B cell (primary cell): ENCODE measurements around the gene PLEKHA7.

Experiments used
- EZH2 ChIP-seq: IDR thresholded peaks from 2 replicates; pipeline ENCODE4 v1.6.1; 2012; ENCODE audit warnings: borderline replicate concordance, low read depth, mild to moderate bottlenecking, moderate library complexity, low read length; ENCODE audit not compliant: insufficient read depth, poor library complexity, severe bottlenecking
- TF ChIP-seq, protein P1 (sequence below): fragments of 200-600 bp; IDR thresholded peaks from one replicate; pipeline ENCODE4 v1.8.0; 2022; ENCODE audit warnings: antibody characterized with exemption, mild to moderate bottlenecking

DNA sequence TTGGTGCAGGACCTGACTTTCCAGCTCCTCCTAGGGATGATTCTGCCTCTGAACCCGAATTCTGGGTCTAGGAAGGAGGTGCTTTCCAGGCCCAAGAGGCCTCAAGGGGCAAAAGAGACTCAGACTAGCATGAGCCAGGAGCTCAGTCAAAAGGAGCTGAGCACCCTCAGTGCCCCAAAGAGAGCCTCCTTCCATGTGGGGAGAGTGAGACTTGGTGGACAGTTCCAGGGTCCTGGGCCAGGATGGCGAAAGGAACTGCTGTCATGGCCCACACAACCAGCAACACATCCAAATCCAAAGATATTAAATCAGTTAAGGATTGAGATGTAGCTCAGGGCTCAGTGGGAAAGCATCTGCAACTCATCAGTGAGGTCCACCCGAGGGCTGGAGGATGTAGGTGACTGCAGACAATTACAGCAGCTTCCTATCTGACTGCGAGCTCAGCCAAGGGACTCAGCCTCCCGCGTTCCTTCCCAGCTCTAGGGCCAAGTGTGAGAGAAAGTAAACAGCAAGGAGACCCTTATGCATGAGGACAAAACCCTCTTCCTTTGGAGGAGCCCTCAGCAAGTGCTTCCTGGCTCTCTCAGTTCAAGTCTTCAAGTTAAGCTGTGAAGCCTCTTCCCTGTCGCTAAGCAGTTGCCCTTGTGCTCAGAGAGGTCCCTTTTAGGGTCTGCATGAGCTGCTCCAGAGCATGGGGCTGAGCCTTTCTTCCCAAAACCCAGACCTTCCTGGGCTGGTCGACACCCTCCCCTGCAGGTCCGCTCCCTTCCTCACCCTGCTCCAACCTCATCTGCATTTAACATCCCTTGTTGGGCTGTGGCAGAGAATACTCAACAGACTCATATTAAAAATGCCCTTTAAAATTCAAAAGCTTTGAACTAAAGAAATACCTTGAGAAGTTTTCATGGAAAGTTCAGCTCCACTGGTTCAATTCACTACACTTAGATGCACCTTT is 240.0 kb downstream of the PLEKHA7 start:
- TF ChIP-seq, protein P1, sequence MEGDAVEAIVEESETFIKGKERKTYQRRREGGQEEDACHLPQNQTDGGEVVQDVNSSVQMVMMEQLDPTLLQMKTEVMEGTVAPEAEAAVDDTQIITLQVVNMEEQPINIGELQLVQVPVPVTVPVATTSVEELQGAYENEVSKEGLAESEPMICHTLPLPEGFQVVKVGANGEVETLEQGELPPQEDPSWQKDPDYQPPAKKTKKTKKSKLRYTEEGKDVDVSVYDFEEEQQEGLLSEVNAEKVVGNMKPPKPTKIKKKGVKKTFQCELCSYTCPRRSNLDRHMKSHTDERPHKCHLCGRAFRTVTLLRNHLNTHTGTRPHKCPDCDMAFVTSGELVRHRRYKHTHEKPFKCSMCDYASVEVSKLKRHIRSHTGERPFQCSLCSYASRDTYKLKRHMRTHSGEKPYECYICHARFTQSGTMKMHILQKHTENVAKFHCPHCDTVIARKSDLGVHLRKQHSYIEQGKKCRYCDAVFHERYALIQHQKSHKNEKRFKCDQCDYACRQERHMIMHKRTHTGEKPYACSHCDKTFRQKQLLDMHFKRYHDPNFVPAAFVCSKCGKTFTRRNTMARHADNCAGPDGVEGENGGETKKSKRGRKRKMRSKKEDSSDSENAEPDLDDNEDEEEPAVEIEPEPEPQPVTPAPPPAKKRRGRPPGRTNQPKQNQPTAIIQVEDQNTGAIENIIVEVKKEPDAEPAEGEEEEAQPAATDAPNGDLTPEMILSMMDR = no peak
- no peak for TF ChIP-seq EZH2
